GM19043 (cell line): ENCODE results near the gene TTPAL.

ENCODE experiments used
- ATAC-seq: cut with Tn5 transposase; IDR thresholded peaks from one replicate; pipeline ENCODE4 v1.9.1; 2021; ENCODE audit warnings: low read depth; ENCODE audit not compliant: unreplicated experiment

The TTPAL gene

GRCh38 chr20:44438782-44439181, 36.9 kb upstream of the TTPAL start:
- no peak for ATAC-seq

- ATAC-seq = no peak
Measured at GRCh38 chr20:44439318-44439717, 36.4 kb upstream of the TTPAL start.

GRCh38 chr20:44442298-44443070, 33.2 kb upstream of the TTPAL start:
- no peak for ATAC-seq

GRCh38 chr20:44445742-44446710, 29.6 kb upstream of the TTPAL start:
- ATAC-seq = no peak

- ATAC-seq = no peak
Measured at GRCh38 chr20:44447827-44448419, 27.8 kb upstream of the TTPAL start.

- ATAC-seq = no peak
Measured at GRCh38 chr20:44448753-44449546, 26.7 kb upstream of the TTPAL start.

GRCh38 chr20:44449864-44450263, 25.8 kb upstream of the TTPAL start:
- no peak for ATAC-seq

- ATAC-seq = no peak
Measured at GRCh38 chr20:44450281-44450889, 25.3 kb upstream of the TTPAL start.

GRCh38 chr20:44450903-44451450, 24.7 kb upstream of the TTPAL start:
- ATAC-seq = no peak

GRCh38 chr20:44454306-44454963, 21.2 kb upstream of the TTPAL start:
- ATAC-seq = no peak

GRCh38 chr20:44455126-44455525, 20.5 kb upstream of the TTPAL start:
- ATAC-seq = no peak

- ATAC-seq = no peak
Measured at GRCh38 chr20:44456611-44457010, 19.1 kb upstream of the TTPAL start.

- ATAC-seq = no peak
Measured at GRCh38 chr20:44457016-44457415, 18.7 kb upstream of the TTPAL start.

GRCh38 chr20:44459271-44459670, 16.4 kb upstream of the TTPAL start:
- no peak for ATAC-seq

GRCh38 chr20:44460795-44461141, 14.9 kb upstream of the TTPAL start:
- no peak for ATAC-seq

- no peak for ATAC-seq
Measured at GRCh38 chr20:44461142-44461802, 14.4 kb upstream of the TTPAL start.

- ATAC-seq = no peak
Measured at GRCh38 chr20:44461803-44462174, 13.9 kb upstream of the TTPAL start.

- ATAC-seq = no peak
Measured at GRCh38 chr20:44463466-44463865, 12.2 kb upstream of the TTPAL start.

GRCh38 chr20:44464514-44464913, 11.2 kb upstream of the TTPAL start:
- no peak for ATAC-seq
